ENCODE measurements around the gene ANKRD27. TPM values are rescaled to one million over a fixed set of nuclear protein-coding genes. Genes with fewer than 3 reads are reported as not detected.

ANKRD27 gene
- total RNA-seq, 4 donors from 2014 or later, result 19.5 to 29.2 (median 21.5) TPM

- H3K4me1 ChIP-seq, result no peaks in the 10 kb centered on the region
- peaks cover 4 to 97% (median 31%) of the 10 kb centered on the region in 3 donors for H3K36me3 ChIP-seq
Observed at GRCh38 chr19:32607479-32607878, 67.5 kb downstream of the ANKRD27 start.

DNA sequence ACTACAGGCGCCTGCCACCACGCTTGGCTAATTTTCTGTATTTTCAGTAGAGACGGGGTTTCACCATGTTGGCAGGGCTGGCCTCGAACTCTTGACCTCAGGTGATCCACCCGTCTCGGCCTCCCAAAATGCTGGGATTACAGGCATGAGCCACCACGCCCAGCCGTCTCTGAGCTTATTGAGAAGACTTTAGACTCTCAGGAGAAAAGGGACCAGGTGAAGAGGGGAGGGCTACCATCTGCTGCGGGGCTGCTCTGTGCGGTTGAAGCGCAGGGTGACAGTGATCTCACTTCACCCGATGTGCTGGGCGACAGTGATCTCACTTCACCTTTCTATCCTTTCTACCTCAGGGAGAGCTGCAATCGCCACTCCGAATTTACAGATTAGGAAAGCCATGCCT is 68.7 kb downstream of the ANKRD27 start:
- Histone ChIP-seq H3K9me3 (no peaks in the 10 kb centered on the region), H3K36me3 (peaks cover 4 to 97% (median 31%) of the 10 kb centered on the region in 3 donors)

More at GRCh38 chr19:32607479-32607878, 67.5 kb downstream of the ANKRD27 start:
- DNase-seq, result no peak
- Histone ChIP-seq H3K9me3 (no peaks in the 10 kb centered on the region), H3K27ac (no peak overlapping the region), H3K27me3 (no peaks in the 10 kb centered on the region), H3K4me3 (no peak overlapping the region)
- no peak for TF ChIP-seq POLR2A (IDR thresholded peaks at IDR 0.05)
- TF ChIP-seq CTCF (IDR thresholded peaks at IDR 0.05), result no peak
- WGBS, 2 donors, result 94 to 100% methylated on average over 1 to 3 of the region's 20 CpGs
- intact Hi-C loops (cut with DNase I), result no loop called here

GRCh38 chr19:32605544-32605943 is 69.4 kb downstream of the ANKRD27 start:
- no peak for DNase-seq
- WGBS, 2 donors, result 75 to 88% methylated on average over 1 to 15 of the region's 21 CpGs
- intact Hi-C loops (cut with DNase I), result no loop called here
- Histone ChIP-seq H3K27ac (no peak overlapping the region), H3K27me3 (no peaks in the 10 kb centered on the region), H3K4me1 (no peaks in the 10 kb centered on the region), H3K4me3 (no peak overlapping the region), H3K36me3 (peaks cover 4 to 97% (median 37%) of the 10 kb centered on the region in 3 donors), H3K9me3 (no peaks in the 10 kb centered on the region)
- no peak for TF ChIP-seq POLR2A (IDR thresholded peaks at IDR 0.05)
- TF ChIP-seq CTCF (IDR thresholded peaks at IDR 0.05), result no peak

More for the DNA sequence above, 68.7 kb downstream of the ANKRD27 start:
- H3K4me3 ChIP-seq, result no peak overlapping the region
- no peaks in the 10 kb centered on the region for H3K4me1 ChIP-seq
- no peak for DNase-seq
- H3K27ac ChIP-seq, result no peak overlapping the region
- no peaks in the 10 kb centered on the region for H3K27me3 ChIP-seq
- WGBS, 2 donors, result 69 to 84% methylated on average over 8 to 9 of the region's 15 CpGs
- intact Hi-C loops (cut with DNase I), result no loop called here
- TF ChIP-seq CTCF (IDR thresholded peaks at IDR 0.05), result no peak
- no peak for TF ChIP-seq POLR2A (IDR thresholded peaks at IDR 0.05)

DNA sequence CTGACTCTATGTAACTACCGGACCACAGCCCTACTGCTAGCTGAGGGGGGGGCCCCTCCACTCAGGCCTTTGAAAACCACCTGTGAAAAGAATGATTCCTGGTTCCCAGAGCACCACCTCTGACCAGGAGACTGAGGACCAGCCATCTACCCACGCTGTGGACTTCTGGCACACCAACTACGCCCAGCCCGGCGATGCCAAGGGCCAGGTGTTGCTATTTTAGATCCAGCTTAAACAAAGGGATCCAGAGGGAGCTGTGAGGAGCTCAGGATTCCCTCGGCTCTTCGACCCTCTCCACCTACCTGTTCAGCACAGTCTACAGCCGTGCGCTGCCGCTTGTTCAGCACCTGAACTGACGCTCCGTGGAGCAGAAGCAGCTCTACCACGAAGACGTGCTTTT is 71.0 kb downstream of the ANKRD27 start:
- no peak for DNase-seq
- 90 to 92% methylated on average over 9 to 14 of the region's 14 CpGs for WGBS, 2 donors
- H3K4me1 ChIP-seq, result no peaks in the 10 kb centered on the region
- no peak overlapping the region for H3K27ac ChIP-seq
- intact Hi-C loops (cut with DNase I), result no loop called here
- no peaks in the 10 kb centered on the region for H3K9me3 ChIP-seq
- no peak for TF ChIP-seq CTCF (IDR thresholded peaks at IDR 0.05)
- no peak for TF ChIP-seq POLR2A (IDR thresholded peaks at IDR 0.05)
- no peaks in the 10 kb centered on the region for H3K27me3 ChIP-seq
- H3K36me3 ChIP-seq, result peaks cover 4 to 97% (median 39%) of the 10 kb centered on the region in 3 donors
- H3K4me3 ChIP-seq, result no peak overlapping the region

GRCh38 chr19:32599736-32600157 is 75.2 kb downstream of the ANKRD27 start:
- Histone ChIP-seq H3K27ac (no peak overlapping the region), H3K4me3 (no peak overlapping the region), H3K4me1 (no peaks in the 10 kb centered on the region), H3K27me3 (no peaks in the 10 kb centered on the region), H3K36me3 (peaks cover 11 to 97% (median 45%) of the 10 kb centered on the region in 3 donors), H3K9me3 (no peaks in the 10 kb centered on the region)
- DNase-seq, result no peak
- WGBS, 2 donors, result 0 to 28% methylated on average over 2 of the region's 2 CpGs
- TF ChIP-seq POLR2A (IDR thresholded peaks at IDR 0.05) (no peak), CTCF (IDR thresholded peaks at IDR 0.05) (peak; percentile 68 to 87 (median 80))
- intact Hi-C loops (cut with DNase I), result no loop called here

Data from esophagus squamous epithelium (tissue), 5 donors.